ENCODE results near the gene DCAF5. TPM values are rescaled to one million over a fixed set of nuclear protein-coding genes. Genes with fewer than 3 reads are reported as not detected.
A peak's percentile ranks its signal among the peaks of the same experiment; 100 is the strongest.

The DCAF5 gene
- total RNA-seq, 2 donors from 2014 or later = 52.3 to 53.5 TPM

- no peaks in the 10 kb centered on the region for H3K9me3 Mint-ChIP-seq
- H3K27me3 Mint-ChIP-seq (ENCODE audit: low read depth) = no peaks in the 10 kb centered on the region
- peak overlapping the region; percentile 42 to 47 for H3K4me3 Mint-ChIP-seq
- DNase-seq (peak in 1 of 2 donors; percentile 20), ATAC-seq (replicated peaks in 1 of 2) (peak; percentile 37 to 46)
- H3K27ac Mint-ChIP-seq = peak overlapping the region; percentile 78
- peaks cover 55% of the 10 kb centered on the region for H3K4me1 Mint-ChIP-seq (ENCODE audit: low read depth)
- H3K36me3 Mint-ChIP-seq (ENCODE audit: insufficient read depth in 2 of 2) = peaks cover 0 to 5% of the 10 kb centered on the region in 2 donors
Measured at GRCh38 chr14:69137416-69137815, 15.5 kb downstream of the DCAF5 start.

- Mint-ChIP-seq H3K9me3 (no peaks in the 10 kb centered on the region), H3K27ac (no peak overlapping the region), H3K27me3 (ENCODE audit: low read depth) (no peaks in the 10 kb centered on the region), H3K4me1 (ENCODE audit: low read depth) (peaks cover 75% of the 10 kb centered on the region), H3K36me3 (ENCODE audit: insufficient read depth in 2 of 2) (peaks cover 0 to 5% of the 10 kb centered on the region in 2 donors), H3K4me3 (no peak overlapping the region)
- DNase-seq = no peak
- ATAC-seq (replicated peaks in 1 of 2) = no peak
Measured at GRCh38 chr14:69135133-69135532, 17.8 kb downstream of the DCAF5 start.

GRCh38 chr14:69133206-69134125 is 19.5 kb downstream of the DCAF5 start:
- no peaks in the 10 kb centered on the region for H3K9me3 Mint-ChIP-seq
- ATAC-seq (replicated peaks in 1 of 2) = peak; percentile 77
- peak overlapping the region; percentile 97 for H3K27ac Mint-ChIP-seq
- no peaks in the 10 kb centered on the region for H3K27me3 Mint-ChIP-seq (ENCODE audit: low read depth)
- DNase-seq = peak; percentile 44 to 51
- H3K36me3 Mint-ChIP-seq (ENCODE audit: insufficient read depth in 2 of 2) = peaks cover 0 to 1% of the 10 kb centered on the region in 2 donors
- H3K4me3 Mint-ChIP-seq = peak overlapping the region; percentile 73 to 90
- H3K4me1 Mint-ChIP-seq (ENCODE audit: low read depth) = peaks cover 77% of the 10 kb centered on the region

- H3K4me3 Mint-ChIP-seq = peak overlapping the region; percentile 73 to 90
Measured at GRCh38 chr14:69132513-69133181, 20.3 kb downstream of the DCAF5 start.

GRCh38 chr14:69131176-69131575 is 21.7 kb downstream of the DCAF5 start:
- Mint-ChIP-seq H3K27me3 (ENCODE audit: low read depth) (no peaks in the 10 kb centered on the region), H3K36me3 (ENCODE audit: insufficient read depth in 2 of 2) (peaks cover 0 to 2% of the 10 kb centered on the region in 2 donors), H3K4me3 (no peak overlapping the region), H3K27ac (peak overlapping the region; percentile 55), H3K4me1 (ENCODE audit: low read depth) (peaks cover 74% of the 10 kb centered on the region), H3K9me3 (no peaks in the 10 kb centered on the region)
- ATAC-seq (replicated peaks in 1 of 2) = no peak
- no peak for DNase-seq

More at GRCh38 chr14:69132513-69133181, 20.3 kb downstream of the DCAF5 start:
- Mint-ChIP-seq H3K36me3 (ENCODE audit: insufficient read depth in 2 of 2) (peaks cover 0 to 1% of the 10 kb centered on the region in 2 donors), H3K9me3 (no peaks in the 10 kb centered on the region), H3K27ac (peak overlapping the region; percentile 97), H3K4me1 (ENCODE audit: low read depth) (peaks cover 70% of the 10 kb centered on the region), H3K27me3 (ENCODE audit: low read depth) (no peaks in the 10 kb centered on the region)
- ATAC-seq (replicated peaks in 1 of 2) = peak in 1 of 2 donors; percentile 3
- no peak for DNase-seq

GRCh38 chr14:69129264-69129880 is 23.5 kb downstream of the DCAF5 start:
- H3K9me3 Mint-ChIP-seq = no peaks in the 10 kb centered on the region

GRCh38 chr14:69118305-69118704 is 34.6 kb downstream of the DCAF5 start:
- Mint-ChIP-seq H3K4me3 (no peak overlapping the region), H3K4me1 (ENCODE audit: low read depth) (peaks cover 45% of the 10 kb centered on the region), H3K36me3 (ENCODE audit: insufficient read depth in 2 of 2) (peaks cover 3 to 17% of the 10 kb centered on the region in 2 donors), H3K27ac (peak overlapping the region; percentile 56), H3K27me3 (ENCODE audit: low read depth) (no peaks in the 10 kb centered on the region), H3K9me3 (no peaks in the 10 kb centered on the region)
- no peak for ATAC-seq (replicated peaks in 1 of 2)
- DNase-seq = no peak

More at GRCh38 chr14:69129264-69129880, 23.5 kb downstream of the DCAF5 start:
- peak; percentile 70 to 76 for DNase-seq
- Mint-ChIP-seq H3K36me3 (ENCODE audit: insufficient read depth in 2 of 2) (peaks cover 0 to 2% of the 10 kb centered on the region in 2 donors), H3K27me3 (ENCODE audit: low read depth) (no peaks in the 10 kb centered on the region), H3K4me1 (ENCODE audit: low read depth) (peaks cover 73% of the 10 kb centered on the region), H3K4me3 (peak overlapping the region in 1 of 2 donors; percentile 31), H3K27ac (peak overlapping the region; percentile 36)
- peak; percentile 67 to 75 for ATAC-seq (replicated peaks in 1 of 2)

- Mint-ChIP-seq H3K4me3 (peak overlapping the region in 1 of 2 donors; percentile 24), H3K27me3 (ENCODE audit: low read depth) (no peaks in the 10 kb centered on the region), H3K9me3 (no peaks in the 10 kb centered on the region), H3K4me1 (ENCODE audit: low read depth) (peaks cover 45% of the 10 kb centered on the region), H3K36me3 (ENCODE audit: insufficient read depth in 2 of 2) (peaks cover 3 to 17% of the 10 kb centered on the region in 2 donors), H3K27ac (peak overlapping the region; percentile 29)
- DNase-seq (no peak), ATAC-seq (replicated peaks in 1 of 2) (peak; percentile 62 to 68)
Measured at GRCh38 chr14:69117020-69117767, 35.7 kb downstream of the DCAF5 start.

GRCh38 chr14:69115407-69116185 is 37.3 kb downstream of the DCAF5 start:
- Mint-ChIP-seq H3K9me3 (no peaks in the 10 kb centered on the region), H3K36me3 (ENCODE audit: insufficient read depth in 2 of 2) (peaks cover 3 to 10% of the 10 kb centered on the region in 2 donors), H3K4me1 (ENCODE audit: low read depth) (peaks cover 39% of the 10 kb centered on the region), H3K4me3 (no peak overlapping the region), H3K27ac (no peak overlapping the region), H3K27me3 (ENCODE audit: low read depth) (no peaks in the 10 kb centered on the region)
- ATAC-seq (replicated peaks in 1 of 2) (no peak), DNase-seq (no peak)

- H3K4me3 Mint-ChIP-seq = no peak overlapping the region
- no peak overlapping the region for H3K27ac Mint-ChIP-seq
- H3K36me3 Mint-ChIP-seq (ENCODE audit: insufficient read depth in 2 of 2) = peaks cover 3 to 10% of the 10 kb centered on the region in 2 donors
- no peak for ATAC-seq (replicated peaks in 1 of 2)
- no peaks in the 10 kb centered on the region for H3K27me3 Mint-ChIP-seq (ENCODE audit: low read depth)
- peaks cover 34% of the 10 kb centered on the region for H3K4me1 Mint-ChIP-seq (ENCODE audit: low read depth)
- H3K9me3 Mint-ChIP-seq = no peaks in the 10 kb centered on the region
- DNase-seq = no peak
Measured at GRCh38 chr14:69114763-69115162, 38.2 kb downstream of the DCAF5 start.

GRCh38 chr14:69108358-69108757 is 44.6 kb downstream of the DCAF5 start:
- H3K9me3 Mint-ChIP-seq = no peaks in the 10 kb centered on the region
- ATAC-seq (replicated peaks in 1 of 2) (no peak), DNase-seq (no peak)
- H3K4me1 Mint-ChIP-seq (ENCODE audit: low read depth) = no peaks in the 10 kb centered on the region
- H3K27me3 Mint-ChIP-seq (ENCODE audit: low read depth) = no peaks in the 10 kb centered on the region
- H3K36me3 Mint-ChIP-seq (ENCODE audit: insufficient read depth in 2 of 2) = peaks cover 0 to 3% of the 10 kb centered on the region in 2 donors
- H3K27ac Mint-ChIP-seq = no peak overlapping the region
- H3K4me3 Mint-ChIP-seq = no peak overlapping the region

All from activated T-cell treated with anti-CD3 and anti-CD28 coated beads, Interleukin-2, amount 50 U/mL, for 72 hours (primary cell).